ENCODE results near the gene MAN1C1. TPM values are rescaled to one million over a fixed set of nuclear protein-coding genes. Genes with fewer than 3 reads are reported as not detected.

Gene MAN1C1
- total and polyA plus RNA-seq, 7 donors = 1.8 to 6.7 (median 2.0) TPM

DNA sequence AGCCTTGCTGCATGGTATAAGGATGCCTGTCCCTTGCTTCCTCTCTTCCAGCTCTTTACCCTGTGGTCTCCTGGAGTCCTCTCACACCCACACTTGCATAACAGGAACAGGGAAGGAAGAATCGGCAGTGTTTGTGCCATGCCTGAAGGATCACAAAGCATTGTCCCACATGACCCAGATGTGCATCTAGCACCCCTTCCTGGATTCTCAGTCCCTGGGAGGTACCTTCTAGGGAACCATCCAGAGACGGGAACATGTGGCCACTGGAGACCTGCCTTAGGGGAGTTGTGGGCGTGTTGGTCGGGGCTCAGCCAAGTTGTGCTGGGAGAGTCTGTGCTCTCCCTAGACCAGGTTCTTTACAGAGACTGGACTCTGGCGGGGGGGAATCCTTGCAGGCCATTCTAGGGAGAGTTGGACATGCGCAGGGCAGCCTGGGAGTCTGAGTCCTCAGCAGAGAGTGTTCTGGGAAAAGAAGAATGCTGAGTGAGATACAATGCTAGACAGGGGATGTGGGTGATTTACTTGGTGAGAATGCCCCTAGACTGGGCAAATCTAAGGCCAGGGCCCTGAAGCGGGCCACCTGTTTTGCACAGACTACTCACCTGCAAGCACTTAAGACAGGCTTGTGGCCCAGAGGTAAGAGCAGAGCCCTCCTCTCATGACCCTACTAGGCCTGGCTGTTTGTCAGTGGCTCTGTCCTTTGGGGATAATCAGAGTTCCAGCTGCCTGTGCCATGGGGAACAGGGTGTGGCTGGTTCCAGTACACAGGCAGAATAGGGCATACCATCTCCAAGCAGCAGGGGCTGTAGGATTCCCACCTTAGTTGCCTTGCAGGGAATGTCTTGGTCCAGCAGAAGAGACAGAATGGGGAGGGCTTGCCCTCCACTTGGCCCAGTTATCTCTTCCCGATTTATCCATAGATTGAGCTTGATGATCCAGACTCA is 89.8 kb downstream of the MAN1C1 start:
- H3K36me3 ChIP-seq (ENCODE audit: insufficient read depth in 1 of 2, low read depth in 1 of 2) = no peaks in the 10 kb centered on the region
- H3K27me3 ChIP-seq (ENCODE audit: insufficient read depth in 3 of 3, low read length in 2 of 3) = no peaks in the 10 kb centered on the region
- H3K27ac ChIP-seq = no peak overlapping the region
- H3K4me3 ChIP-seq = no peak overlapping the region
- peaks cover 20% of the 10 kb centered on the region for H3K4me1 ChIP-seq
- no peak for TF ChIP-seq CTCF (IDR thresholded peaks at IDR 0.05)
- WGBS, 3 donors = 86 to 88% (median 88%) methylated on average over 8 of the region's 8 CpGs
- DNase-seq = no peak
- H3K9me3 ChIP-seq = no peaks in the 10 kb centered on the region
- intact Hi-C loops (cut with DNase I) = loop anchor here in 1 of 2 donors (2.0 kb wide), 1 partner anchor 16 kb away; no protein-coding TSS in a partner anchor
- ATAC-seq = peak in 2 of 4 donors; percentile 64 to 69

- intact Hi-C loops (cut with DNase I) = loop anchor here in 1 of 2 donors (2.0 kb wide), 1 partner anchor 15 kb away; no protein-coding TSS in a partner anchor
- Histone ChIP-seq H3K36me3 (ENCODE audit: insufficient read depth in 1 of 2, low read depth in 1 of 2) (no peaks in the 10 kb centered on the region), H3K4me3 (no peak overlapping the region), H3K4me1 (peaks cover 16% of the 10 kb centered on the region), H3K9me3 (no peaks in the 10 kb centered on the region), H3K27ac (no peak overlapping the region), H3K27me3 (ENCODE audit: insufficient read depth in 3 of 3, low read length in 2 of 3) (no peaks in the 10 kb centered on the region)
- 74 to 87% (median 80%) methylated on average over 6 of the region's 6 CpGs for WGBS, 3 donors
- TF ChIP-seq CTCF (IDR thresholded peaks at IDR 0.05) = no peak
- no peak for ATAC-seq
- no peak for DNase-seq
These were observed 90.9 kb downstream of the MAN1C1 start for GRCh38 chr1:25707280-25708016.

DNA sequence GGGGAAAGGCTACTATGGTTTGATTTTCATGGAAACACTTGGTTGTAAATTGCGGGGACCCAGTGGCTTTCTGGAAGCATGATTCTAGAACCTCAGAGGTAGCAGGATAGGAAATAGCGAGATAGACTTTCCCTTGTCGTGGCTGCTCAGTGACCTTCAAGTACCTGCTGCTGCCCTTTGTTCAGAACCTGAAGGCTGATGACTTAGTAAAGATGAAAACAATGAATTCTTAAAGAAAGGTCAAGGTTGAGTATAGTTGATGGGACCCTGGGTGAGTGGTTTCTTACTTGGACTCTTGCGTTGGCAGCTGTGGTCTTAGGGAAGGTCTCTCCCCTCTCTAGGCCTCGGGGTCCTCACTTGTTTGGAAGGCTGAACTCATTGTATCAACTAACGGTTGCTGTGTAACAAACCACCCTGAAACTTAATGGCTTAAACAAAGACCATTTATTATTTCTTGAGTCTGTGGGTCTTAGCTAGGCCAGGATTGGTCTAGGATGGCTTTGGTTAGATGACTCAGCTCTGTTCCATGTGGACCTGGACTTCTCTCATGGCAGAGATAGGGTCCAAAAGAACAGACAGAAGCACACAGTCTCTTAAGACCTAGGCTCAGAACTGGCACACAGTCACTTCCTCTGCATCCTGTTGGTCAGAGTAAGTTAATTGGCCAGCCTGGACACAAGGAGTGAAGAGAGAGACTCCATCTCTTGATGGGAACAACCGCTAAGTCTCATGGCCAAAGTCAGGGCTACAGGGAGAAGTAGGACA is 94.2 kb downstream of the MAN1C1 start:
- TF ChIP-seq CTCF (IDR thresholded peaks at IDR 0.05) = no peak
- Histone ChIP-seq H3K4me3 (no peak overlapping the region), H3K9me3 (no peaks in the 10 kb centered on the region), H3K27me3 (ENCODE audit: insufficient read depth in 3 of 3, low read length in 2 of 3) (no peaks in the 10 kb centered on the region), H3K4me1 (peaks cover 13% of the 10 kb centered on the region), H3K36me3 (ENCODE audit: insufficient read depth in 1 of 2, low read depth in 1 of 2) (no peaks in the 10 kb centered on the region), H3K27ac (no peak overlapping the region)
- ATAC-seq = no peak
- 93 to 98% (median 96%) methylated on average over 7 of the region's 7 CpGs for WGBS, 3 donors
- DNase-seq = no peak
- intact Hi-C loops (cut with DNase I) = no loop called here

DNA sequence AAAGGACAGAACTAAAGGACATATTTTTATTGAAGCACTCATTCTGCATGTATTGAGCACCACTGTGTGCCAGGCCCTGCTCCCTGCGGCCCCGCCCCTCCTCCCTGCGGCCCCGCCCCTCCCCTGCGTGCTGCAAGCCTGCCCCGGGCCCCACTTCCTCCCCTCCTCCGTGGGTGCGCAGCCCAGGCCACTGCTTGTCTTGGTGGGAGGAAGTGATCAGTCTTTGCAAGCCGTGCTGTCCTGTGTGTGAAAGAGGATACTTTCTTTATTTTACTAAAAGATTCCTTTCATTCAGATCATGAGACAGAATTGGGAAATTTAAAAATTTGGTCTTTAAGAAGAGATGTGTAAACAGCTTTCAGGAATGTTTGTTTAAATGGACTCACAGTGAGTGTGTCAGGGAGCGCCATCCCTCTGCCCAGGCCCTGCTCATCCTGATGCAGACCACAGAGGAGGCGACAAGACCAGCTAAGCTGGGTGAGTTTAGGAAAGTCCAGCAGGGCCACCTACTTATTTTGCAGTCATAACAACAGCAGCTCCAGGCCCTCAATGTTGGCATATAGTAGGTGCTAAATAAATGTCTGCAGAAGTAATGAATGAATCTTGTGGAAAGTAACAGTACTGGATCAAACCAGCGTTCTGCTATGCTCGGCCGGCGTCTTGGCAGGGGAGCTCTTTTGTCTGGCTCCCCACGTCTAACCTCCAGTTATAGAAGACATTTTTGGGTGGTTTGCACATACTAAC is 95.1 kb downstream of the MAN1C1 start:
- no peak for TF ChIP-seq CTCF (IDR thresholded peaks at IDR 0.05)
- Histone ChIP-seq H3K9me3 (no peaks in the 10 kb centered on the region), H3K27me3 (ENCODE audit: insufficient read depth in 3 of 3, low read length in 2 of 3) (no peaks in the 10 kb centered on the region), H3K4me1 (peaks cover 9% of the 10 kb centered on the region), H3K36me3 (ENCODE audit: insufficient read depth in 1 of 2, low read depth in 1 of 2) (no peaks in the 10 kb centered on the region), H3K4me3 (no peak overlapping the region), H3K27ac (no peak overlapping the region)
- ATAC-seq = no peak
- intact Hi-C loops (cut with DNase I) = no loop called here
- DNase-seq = no peak
- 75 to 81% (median 79%) methylated on average over 16 of the region's 16 CpGs for WGBS, 3 donors

All from psoas muscle (tissue), 8 donors.